HG03460 (cell line): ENCODE measurements around the gene GRB2.
A peak's percentile ranks its signal among the peaks of the same experiment; 100 is the strongest.
"Not testable (repeated sequence)": the region's sequence is repeated elsewhere in the genome, so short reads cannot be mapped to it uniquely, and the experiment has no call there.

ENCODE experiments used
- ATAC-seq: cut with Tn5 transposase; IDR thresholded peaks from one replicate; pipeline ENCODE4 v1.9.1; 2021; ENCODE audit not compliant: unreplicated experiment

Gene GRB2

GRCh38 chr17:75321506-75321905, 84.0 kb downstream of the GRB2 start:
- ATAC-seq: no peak

GRCh38 chr17:75319904-75320691, 85.4 kb downstream of the GRB2 start:
- ATAC-seq: peak; percentile 51

- ATAC-seq: no peak
These were observed 86.8 kb downstream of the GRB2 start for GRCh38 chr17:75318615-75319222.

GRCh38 chr17:75318211-75318610, 87.3 kb downstream of the GRB2 start:
- no peak for ATAC-seq

- ATAC-seq: no peak
These were observed 87.8 kb downstream of the GRB2 start for GRCh38 chr17:75317671-75318070.

- no peak for ATAC-seq
These were observed 89.2 kb downstream of the GRB2 start for GRCh38 chr17:75316253-75316652.

GRCh38 chr17:75315541-75316243, 89.8 kb downstream of the GRB2 start:
- ATAC-seq: no peak

GRCh38 chr17:75313941-75314551, 91.4 kb downstream of the GRB2 start:
- no peak for ATAC-seq

GRCh38 chr17:75308732-75309629, 96.5 kb downstream of the GRB2 start:
- no peak for ATAC-seq

- ATAC-seq: no peak
These were observed 97.3 kb downstream of the GRB2 start for GRCh38 chr17:75307957-75308731.

- ATAC-seq: no peak
These were observed 103.8 kb downstream of the GRB2 start for GRCh38 chr17:75301502-75302206.

- no peak for ATAC-seq
These were observed 104.4 kb downstream of the GRB2 start for GRCh38 chr17:75301049-75301448.

GRCh38 chr17:75300280-75300679, 105.2 kb downstream of the GRB2 start:
- ATAC-seq: no peak

GRCh38 chr17:75295201-75296158, 110.0 kb downstream of the GRB2 start:
- peak; percentile 55 for ATAC-seq

- ATAC-seq: not testable (repeated sequence)
These were observed 112.5 kb downstream of the GRB2 start for GRCh38 chr17:75292810-75293448.

GRCh38 chr17:75289832-75290337, 115.6 kb downstream of the GRB2 start:
- ATAC-seq: peak; percentile 16

GRCh38 chr17:75289115-75289831, 116.2 kb downstream of the GRB2 start, which contains the start of gene SLC25A19:
Gene SLC25A19 (minus strand): TSS chr17:75289433. CDS start chr17:75286764, 2,669 bp downstream.
- ATAC-seq: peak; percentile 84
